GOT3 (cell line): Measurements from ENCODE around the gene CCDC50.

Experiments used
- DNase-seq: peaks from one replicate; lab custom pipeline; 2025; ENCODE audit warnings: mixed read lengths; lab: John Stamatoyannopoulos, UW

Gene CCDC50

GRCh38 chr3:191381303-191381702 lies 52.1 kb downstream of the CCDC50 start:
- no peak for DNase-seq

GRCh38 chr3:191382661-191383060 lies 53.5 kb downstream of the CCDC50 start:
- no peak for DNase-seq

- DNase-seq = no peak
Observed at GRCh38 chr3:191383124-191383523, 53.9 kb downstream of the CCDC50 start.

- no peak for DNase-seq
Observed at GRCh38 chr3:191385101-191385500, 55.9 kb downstream of the CCDC50 start.

- DNase-seq = no peak
Observed at GRCh38 chr3:191387441-191388077, 58.4 kb downstream of the CCDC50 start.

- DNase-seq = no peak
Observed at GRCh38 chr3:191388823-191389222, 59.6 kb downstream of the CCDC50 start.

- no peak for DNase-seq
Observed at GRCh38 chr3:191390580-191390979, 61.4 kb downstream of the CCDC50 start.

GRCh38 chr3:191391861-191392808 lies 62.9 kb downstream of the CCDC50 start:
- DNase-seq = no peak

- no peak for DNase-seq
Observed at GRCh38 chr3:191393146-191393545, 64.0 kb downstream of the CCDC50 start.

- no peak for DNase-seq
Observed at GRCh38 chr3:191397771-191398170, 68.6 kb downstream of the CCDC50 start.

- no peak for DNase-seq
Observed at GRCh38 chr3:191398607-191399006, 69.4 kb downstream of the CCDC50 start.

GRCh38 chr3:191399918-191400317 lies 70.7 kb downstream of the CCDC50 start:
- DNase-seq = no peak

- DNase-seq = no peak
Observed at GRCh38 chr3:191401775-191402357, 72.7 kb downstream of the CCDC50 start.

- no peak for DNase-seq
Observed at GRCh38 chr3:191409791-191410359, 80.7 kb downstream of the CCDC50 start.

- no peak for DNase-seq
Observed at GRCh38 chr3:191412759-191413158, 83.6 kb downstream of the CCDC50 start.

GRCh38 chr3:191414286-191414685 lies 85.1 kb downstream of the CCDC50 start:
- no peak for DNase-seq

GRCh38 chr3:191414732-191415131 lies 85.5 kb downstream of the CCDC50 start:
- DNase-seq = no peak

GRCh38 chr3:191415566-191415965 lies 86.4 kb downstream of the CCDC50 start:
- no peak for DNase-seq

GRCh38 chr3:191417457-191417729 lies 88.2 kb downstream of the CCDC50 start:
- no peak for DNase-seq

- DNase-seq = no peak
Observed at GRCh38 chr3:191420771-191421170, 91.6 kb downstream of the CCDC50 start.

- DNase-seq = no peak
Observed at GRCh38 chr3:191424881-191425280, 95.7 kb downstream of the CCDC50 start.

- no peak for DNase-seq
Observed at GRCh38 chr3:191425322-191425734, 96.1 kb downstream of the CCDC50 start.

- no peak for DNase-seq
Observed at GRCh38 chr3:191426311-191426710, 97.1 kb downstream of the CCDC50 start.
